HTR-8/SVneo (cell line): ENCODE data around the gene C12orf57.
"Not testable (repeated sequence)": the region's sequence is repeated elsewhere in the genome, so short reads cannot be mapped to it uniquely, and the experiment has no call there.

Experiments used
- DNase-seq: peaks from one replicate; pipeline ENCODE4 v3.0.0; 2011; ENCODE audit warnings: low spot score, mixed read lengths; ENCODE audit not compliant: insufficient read length
- FAIRE-seq: peaks from 2 replicates; lab custom pipeline; 2011; peaks lifted over from hg19 to GRCh38; lab: Jason Lieb, UNC

Gene C12orf57, protein sequence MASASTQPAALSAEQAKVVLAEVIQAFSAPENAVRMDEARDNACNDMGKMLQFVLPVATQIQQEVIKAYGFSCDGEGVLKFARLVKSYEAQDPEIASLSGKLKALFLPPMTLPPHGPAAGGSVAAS

DNA sequence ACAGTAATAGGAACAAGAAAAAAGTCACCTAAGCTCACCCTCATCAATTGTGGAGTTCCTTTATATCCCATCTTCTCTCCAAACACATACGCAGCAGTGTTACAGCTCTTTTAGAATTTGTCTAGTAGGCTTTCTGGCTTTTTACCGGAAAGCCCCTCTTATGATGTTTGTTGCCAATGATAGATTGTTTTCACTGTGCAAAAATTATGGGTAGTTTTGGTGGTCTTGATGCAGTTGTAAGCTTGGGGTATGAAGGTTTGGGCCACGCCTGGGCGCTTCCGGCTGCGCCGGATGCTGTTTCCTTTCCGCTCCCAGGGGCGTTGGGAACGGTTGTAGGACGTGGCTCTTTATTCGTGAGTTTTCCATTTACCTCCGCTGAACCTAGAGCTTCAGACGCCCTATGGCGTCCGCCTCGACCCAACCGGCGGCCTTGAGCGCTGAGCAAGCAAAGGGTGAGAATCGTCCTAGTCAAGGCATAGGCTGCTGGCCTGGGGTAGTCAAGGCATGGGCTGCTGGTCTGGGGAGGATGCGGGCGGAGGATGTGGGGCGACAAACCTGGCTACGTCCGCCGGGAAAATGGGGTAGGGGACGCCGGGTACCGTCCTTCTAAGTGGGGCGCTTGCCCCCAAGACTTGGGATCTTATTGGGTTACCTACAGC is at the start of gene C12orf57, which contains the start of gene RNU7-1:
C12orf57 (plus strand) TSS at position 301 of the 659 bp plus-strand sequence; CDS start at position 401, 100 bp downstream.
RNU7-1 (plus strand) TSS at position 95 of the 659 bp plus-strand sequence.
- FAIRE-seq (no peak), DNase-seq (peak; percentile 85)

DNA sequence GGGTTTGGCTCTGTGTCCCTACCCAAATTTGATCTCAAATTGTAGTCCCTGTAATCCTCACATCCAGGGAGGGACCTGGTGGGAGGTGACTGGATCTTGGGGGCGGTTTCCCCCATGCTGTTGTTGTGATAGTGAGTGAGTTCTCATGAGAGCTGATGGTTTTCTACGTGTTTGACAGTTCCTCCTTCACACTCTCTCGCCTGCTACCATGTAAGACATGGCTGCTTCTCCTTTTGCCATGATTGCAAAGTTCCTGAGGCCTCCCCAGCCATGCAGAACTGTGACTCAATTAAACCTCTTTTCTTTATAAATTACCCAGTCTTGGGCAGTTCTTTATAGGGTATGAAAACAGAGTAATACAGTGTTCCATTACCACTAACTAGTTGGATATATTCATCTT is 49.5 kb upstream of the C12orf57 start:
- FAIRE-seq, result no peak
- DNase-seq, result no peak

DNA sequence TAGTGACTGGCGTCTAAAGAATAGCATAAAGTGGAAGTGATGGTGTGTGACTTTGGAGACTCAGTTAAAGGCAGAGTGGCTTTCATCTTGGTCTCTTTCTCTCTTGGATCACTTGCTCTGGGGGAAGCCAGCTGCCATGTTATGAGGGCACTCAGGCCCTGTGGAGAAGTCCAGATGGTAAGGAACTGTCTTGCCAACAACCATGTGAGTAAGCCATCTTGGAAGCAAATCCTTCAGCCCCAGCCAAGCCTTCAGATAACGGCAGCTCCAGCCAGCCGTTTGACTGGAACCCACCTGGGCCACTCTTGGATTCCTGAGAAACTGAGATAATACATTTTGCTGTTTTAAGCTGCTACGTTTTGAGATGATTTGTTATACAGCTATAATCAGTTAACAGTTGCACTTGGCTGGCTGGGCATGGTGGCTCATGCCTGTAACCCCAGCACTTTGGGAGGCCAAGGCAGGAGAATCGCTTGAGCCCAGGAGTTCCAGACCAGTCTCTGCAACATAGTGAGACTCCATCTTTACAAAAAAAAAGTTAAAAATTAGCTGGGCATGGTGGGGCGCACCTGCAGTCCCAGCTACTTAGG is 46.9 kb upstream of the C12orf57 start:
- FAIRE-seq, result no peak
- DNase-seq, result no peak

DNA sequence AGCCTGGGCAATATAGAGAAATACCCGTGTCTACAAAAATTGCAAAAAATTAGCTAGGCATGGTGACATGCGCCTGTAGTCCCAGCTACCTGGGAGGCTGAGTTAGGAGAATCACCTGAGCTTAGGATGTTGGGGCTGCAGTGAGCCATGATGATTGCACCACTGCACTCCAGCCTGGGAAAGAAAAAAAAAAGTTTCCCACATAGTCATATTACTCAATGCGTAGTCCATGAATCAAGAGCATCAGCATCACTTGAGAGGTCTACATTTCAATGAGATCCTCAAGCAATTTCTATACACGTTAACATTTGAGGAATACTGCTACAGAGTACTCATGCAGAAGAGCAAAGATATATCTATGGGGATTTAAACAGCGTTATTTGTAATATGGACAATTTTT is 44.4 kb upstream of the C12orf57 start:
- no peak for FAIRE-seq

DNA sequence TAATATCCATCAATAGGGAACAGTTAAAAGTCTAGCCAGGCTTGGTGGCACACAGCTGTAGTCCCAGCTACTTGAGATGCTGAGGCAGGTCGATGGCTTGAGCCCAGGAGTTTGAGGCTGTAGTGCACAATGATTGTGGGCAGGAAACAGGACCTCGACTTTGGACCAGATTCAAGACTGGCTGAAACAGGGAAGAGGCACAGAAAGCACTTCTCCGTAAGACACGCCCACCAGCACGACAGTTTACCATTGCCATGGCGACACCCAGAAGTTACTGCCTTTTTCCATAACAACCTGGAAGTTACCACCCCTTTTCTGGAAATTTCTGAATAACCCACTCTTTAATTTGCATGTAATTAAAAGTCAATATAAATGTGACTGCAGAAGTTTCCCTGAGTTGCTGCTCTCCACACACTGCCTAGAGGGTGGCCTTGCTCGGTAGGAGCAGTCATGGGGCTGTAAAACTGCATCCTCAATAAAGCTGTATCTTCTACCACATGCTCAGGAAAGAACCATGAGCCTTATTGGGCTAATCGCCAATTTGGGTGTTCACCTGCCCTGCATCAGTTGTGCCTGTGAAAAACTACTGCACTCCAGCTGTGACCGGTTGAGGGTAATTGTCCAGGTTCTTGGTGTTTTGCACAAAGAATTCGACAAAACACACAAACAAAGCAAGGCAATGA is 43.8 kb upstream of the C12orf57 start:
- FAIRE-seq, result no peak
- no peak for DNase-seq

More for the DNA sequence above, 44.4 kb upstream of the C12orf57 start:
- DNase-seq, result no peak

DNA sequence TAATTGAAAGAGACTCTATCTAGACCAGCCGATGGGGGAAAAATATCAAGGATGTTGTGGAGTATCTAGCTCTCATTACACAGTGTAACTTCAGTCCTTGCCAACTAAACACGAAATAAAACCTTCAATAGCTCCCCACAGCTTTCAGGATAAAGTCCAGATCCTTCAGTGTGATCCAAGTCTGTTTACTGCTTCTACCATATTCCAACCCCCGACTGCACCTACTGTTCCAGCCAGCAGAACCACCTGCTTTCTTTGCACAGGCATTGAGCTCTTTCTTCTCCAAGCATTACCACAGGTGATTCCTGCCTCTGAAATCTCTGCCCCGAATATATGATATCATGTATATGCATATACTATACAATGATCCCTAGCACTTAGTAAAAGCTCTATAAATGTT is 41.4 kb upstream of the C12orf57 start:
- FAIRE-seq (no peak), DNase-seq (no peak)

DNA sequence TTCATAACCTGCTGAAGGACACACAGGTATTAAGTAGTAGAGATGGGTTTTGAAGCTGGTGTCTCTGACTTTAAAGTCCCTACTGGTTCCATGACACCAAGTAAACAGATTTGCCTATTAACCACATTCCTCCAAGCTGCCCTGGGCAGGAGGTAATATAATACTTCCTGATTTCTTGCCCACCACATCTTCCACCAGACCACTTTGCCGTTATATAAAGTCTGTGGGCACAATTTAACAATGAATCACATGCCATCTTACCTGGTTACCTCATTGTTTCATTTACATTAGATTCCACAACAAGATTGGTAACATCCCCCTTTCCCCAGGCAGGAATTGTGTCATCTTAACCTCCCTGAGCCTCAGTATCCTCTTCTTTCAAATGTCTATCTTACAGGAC is 40.1 kb upstream of the C12orf57 start:
- peak; percentile 74 for FAIRE-seq
- no peak for DNase-seq

DNA sequence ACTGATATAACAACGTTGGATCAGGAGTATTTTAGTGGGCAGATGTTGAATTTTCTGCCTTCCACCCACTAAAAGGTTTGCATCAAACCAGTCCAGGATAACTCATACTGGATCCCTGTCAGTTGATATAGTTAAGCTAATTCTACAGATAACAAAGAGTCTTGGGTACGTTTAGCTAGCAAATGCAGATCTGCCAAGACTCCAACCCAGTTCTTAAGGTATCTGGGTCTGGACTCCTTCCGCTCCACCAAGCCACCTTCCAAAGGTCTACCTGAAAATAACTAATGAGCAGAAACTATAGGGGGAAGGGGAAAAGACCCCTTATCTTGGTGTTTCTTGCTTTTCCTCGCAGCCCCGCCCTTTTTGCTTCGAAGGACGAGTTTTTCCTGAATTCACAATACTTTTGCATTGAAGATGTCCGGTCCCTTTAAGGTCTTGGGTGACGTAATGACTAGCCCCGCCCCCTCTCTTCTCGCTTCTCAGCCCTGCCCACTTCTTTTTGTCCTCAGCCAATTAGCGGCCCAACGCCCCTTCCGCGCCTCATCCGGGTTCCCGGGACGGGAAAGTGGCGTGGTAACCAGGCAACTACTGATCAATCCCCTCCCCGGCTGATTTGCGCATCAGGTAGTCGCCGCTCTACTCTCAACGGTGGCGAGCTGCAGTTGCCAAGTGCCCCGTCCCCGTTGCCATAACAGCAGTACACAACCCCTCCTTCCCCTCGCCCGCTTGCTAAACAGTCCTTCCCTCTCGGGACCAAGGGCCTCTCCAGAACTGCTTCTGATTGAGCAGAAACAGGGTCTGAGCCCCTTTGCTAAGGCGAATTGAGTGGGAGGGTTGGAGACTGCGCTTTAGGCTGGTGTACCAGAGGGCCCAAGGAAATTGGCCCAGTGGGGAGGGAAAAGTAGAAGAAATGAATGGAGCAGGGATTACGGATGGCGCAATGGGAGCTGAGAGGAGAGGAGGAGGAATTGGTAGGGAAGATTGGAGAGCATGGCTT is 39.2 kb upstream of the C12orf57 start, which contains the start of gene LRRC23:
LRRC23 (plus strand) TSS at position 543 of the 997 bp plus-strand sequence. CDS start 812 bp downstream, outside the sequence.
- DNase-seq (peak; percentile 95), FAIRE-seq (peak; percentile 99)

DNA sequence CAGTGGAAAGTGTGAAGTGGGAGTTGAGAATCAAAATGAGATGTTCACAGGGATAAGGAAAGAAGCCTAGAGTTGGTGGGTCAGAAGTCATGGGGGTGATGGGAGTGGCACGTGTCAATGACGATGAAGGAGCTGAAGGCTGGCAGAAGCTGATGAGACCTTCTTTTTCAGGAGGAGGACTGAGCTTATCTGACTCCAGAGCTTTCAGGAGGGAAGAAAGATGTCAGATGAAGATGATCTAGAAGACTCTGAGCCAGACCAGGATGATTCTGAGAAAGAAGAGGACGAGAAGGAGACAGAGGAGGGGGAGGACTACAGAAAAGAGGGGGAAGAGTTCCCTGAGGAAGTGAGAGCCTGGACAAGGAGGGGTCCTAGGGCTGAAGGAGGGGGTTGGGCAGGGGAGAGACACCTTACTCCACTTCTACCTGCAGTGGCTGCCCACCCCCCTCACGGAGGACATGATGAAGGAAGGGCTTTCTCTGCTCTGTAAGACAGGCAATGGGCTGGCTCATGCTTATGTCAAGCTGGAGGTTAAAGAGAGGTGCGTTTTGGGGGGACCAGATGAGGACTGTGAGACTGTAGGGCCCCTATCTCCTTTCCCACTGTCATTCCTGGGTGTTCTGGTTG is 38.3 kb upstream of the C12orf57 start:
- peak; percentile 73 for FAIRE-seq
- no peak for DNase-seq

DNA sequence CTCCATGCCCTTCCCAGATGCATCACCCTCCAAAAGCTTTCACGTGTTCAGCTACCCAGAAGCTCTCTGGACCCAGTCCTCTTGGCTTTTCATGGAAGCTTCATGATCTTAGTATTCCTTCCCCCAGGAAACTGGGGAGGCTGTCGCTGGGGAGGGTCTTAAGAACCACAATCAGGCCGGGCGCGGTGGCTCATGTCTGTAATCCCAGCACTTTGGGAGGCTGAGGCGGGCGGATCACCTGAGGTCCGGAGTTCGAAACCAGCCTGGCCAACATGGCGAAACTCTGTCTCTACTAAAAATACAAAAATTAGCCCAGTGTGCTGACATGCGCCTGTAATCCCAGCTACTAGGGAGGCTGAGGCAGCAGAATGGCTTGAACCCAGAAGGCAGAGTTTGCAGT is 35.7 kb upstream of the C12orf57 start:
- FAIRE-seq, result not testable (repeated sequence)

DNA sequence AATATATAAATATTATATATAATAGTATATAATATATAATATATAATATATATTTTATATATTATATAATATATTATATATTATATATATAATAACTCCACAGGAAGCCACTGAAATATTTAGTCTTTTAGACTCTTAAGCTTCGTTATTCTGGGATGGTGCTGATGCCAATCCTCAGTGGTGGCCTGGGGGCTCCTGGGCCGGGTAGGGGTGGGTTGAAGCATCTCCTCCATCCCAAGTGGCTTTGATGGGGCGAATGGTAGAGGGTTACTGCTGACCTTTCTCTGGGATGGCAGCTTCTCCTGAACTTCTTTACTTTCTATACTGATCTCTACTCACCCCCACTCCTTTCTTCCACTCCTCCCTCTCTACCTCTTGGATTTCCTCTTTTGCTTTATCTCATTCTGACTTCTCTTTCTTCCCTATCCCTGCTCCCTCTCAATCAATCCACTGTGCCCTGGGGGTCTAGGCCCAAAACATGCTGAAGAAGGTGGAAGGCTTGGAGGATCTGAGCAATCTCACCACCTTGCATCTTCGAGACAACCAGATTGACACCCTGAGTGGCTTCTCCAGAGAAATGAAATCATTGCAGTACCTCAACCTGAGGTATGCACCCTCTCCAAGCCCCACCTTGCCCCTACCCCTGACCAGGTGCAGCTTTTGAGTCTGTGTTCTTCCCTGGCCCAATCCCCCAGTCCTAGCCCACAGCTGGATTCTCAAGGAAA is 34.2 kb upstream of the C12orf57 start:
- no peak for FAIRE-seq
- no peak for DNase-seq

More for the DNA sequence above, 35.7 kb upstream of the C12orf57 start:
- DNase-seq, result not testable (repeated sequence)

DNA sequence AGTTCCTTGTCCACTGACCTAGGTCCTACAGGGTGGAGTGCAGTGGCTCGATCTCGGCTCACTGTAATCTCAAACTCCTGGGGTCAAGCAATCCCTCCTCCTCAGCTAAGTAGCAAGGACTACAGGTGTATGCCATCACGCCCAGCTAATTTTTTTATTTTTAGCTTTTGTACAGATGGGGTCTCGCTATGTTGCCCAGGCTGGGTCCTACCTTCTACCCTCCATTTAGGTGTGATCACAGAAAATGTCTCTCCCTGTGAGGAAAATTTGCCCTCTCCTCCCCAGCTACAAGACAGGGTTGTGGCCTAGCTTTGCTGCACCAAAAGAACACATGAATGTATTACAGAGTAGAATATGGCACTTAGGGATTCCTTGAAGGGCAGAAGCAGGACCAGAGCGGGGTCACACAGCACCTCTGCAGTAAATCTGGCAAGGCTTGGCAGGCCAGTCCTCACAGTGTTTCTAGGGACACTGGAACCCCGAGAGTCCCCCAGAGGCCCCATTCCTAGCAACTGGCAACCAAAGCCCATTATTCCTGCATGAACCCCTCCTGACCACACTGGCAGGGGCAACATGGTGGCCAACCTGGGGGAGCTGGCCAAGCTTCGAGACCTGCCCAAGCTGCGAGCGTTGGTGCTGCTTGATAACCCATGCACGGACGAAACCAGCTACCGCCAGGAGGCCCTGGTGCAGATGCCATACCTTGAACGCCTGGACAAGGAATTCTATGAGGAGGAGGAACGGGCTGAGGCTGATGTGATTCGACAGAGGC is 31.5 kb upstream of the C12orf57 start:
- FAIRE-seq, result no peak

DNA sequence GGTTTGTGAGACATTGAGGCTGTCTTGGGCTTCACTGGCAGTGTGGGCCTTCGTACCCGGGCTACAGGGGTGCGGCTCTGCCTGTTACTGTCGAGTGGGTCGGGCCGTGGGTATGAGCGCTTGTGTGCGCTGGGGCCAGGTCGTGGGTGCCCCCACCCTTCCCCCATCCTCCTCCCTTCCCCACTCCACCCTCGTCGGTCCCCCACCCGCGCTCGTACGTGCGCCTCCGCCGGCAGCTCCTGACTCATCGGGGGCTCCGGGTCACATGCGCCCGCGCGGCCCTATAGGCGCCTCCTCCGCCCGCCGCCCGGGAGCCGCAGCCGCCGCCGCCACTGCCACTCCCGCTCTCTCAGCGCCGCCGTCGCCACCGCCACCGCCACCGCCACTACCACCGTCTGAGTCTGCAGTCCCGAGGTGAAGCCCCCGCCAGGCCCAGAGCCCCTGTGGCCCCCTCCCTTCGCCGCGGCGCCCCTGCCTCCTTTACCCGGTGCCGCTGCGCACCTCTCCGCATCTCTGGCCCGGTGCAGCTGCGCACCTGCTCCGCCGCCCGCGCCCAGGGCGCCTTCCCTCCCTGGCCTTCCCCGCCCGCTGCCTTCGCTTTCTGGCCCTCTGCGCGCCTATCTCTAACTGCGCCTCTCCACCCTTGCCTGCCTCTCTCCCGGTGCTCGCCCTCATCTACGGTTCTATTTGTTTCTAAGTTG is 29.4 kb upstream of the C12orf57 start, which contains the start of gene ENO2:
ENO2 (plus strand) TSS at position 335 of the 701 bp plus-strand sequence. CDS start 1,253 bp downstream, outside the sequence.
- FAIRE-seq (peak; percentile 89), DNase-seq (peak; percentile 83)

More for the DNA sequence above, 31.5 kb upstream of the C12orf57 start:
- no peak for DNase-seq

DNA sequence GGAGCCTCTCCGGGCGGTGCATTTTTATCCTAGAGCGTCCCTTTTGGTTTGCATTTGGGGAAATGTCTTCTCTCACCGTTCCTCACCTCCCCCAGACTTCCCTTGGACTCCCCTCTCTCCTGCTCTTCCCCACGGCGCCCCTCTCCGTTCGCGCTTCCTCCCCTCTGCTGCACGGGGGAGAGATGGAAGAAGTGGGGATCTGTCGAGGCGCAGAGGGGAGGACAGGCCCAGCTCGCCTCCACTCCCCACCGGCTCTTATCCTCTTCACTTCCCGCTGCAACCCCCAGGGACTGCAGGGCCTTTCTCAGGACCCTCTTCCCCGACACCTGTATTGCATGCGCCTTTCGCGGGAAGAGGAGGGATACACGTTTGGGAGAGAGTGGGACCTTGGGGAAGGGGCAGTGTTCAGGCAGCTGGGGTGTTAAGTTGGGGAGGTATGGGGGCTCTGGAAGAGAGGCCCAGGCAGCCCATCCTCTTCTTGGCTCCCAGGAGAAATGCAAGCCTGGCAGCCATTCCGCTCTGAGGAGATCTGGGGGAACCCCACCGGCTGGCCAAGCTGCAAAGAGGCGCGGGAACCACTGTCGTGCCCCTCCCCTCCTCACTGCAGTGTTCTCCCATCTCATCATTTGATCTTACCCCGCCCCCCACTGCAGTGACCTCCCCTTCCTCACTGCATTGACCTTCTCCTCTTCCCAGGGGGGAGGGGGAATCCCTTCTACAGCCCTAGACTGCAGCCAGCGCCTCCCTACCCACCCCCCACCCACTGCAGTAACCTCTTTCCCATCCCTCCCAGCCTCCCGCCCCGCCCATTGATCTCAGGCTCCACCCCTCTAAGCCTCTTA is 28.7 kb upstream of the C12orf57 start:
- peak; percentile 59 for FAIRE-seq
- DNase-seq, result no peak

DNA sequence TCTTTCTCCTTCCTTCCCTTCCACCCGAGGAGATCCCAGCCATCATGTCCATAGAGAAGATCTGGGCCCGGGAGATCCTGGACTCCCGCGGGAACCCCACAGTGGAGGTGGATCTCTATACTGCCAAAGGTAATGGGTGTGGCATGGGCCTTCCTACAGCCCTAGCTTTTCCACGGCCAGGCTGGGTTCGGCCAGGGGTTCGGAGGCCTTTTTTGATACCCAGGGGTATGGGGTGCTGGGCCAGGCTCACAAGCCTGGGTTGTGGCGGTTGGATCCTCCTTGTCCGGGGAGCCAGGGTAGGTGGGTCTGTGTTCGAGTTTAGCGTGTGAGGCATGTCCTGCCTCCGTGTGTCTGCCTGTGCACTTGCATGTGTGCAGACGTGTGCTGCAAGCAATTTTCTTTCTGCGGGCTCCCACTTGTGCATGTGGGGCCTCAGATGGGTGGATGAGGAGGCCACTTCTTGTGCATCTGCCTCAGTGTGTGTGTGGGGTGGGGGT is 28.0 kb upstream of the C12orf57 start:
- FAIRE-seq (no peak), DNase-seq (no peak)
